Loucy (cell line): ENCODE data around the gene PASK.

Source experiments
- EZH2phosphoT487 ChIP-seq: fragments of 200-600 bp; IDR thresholded peaks from 2 replicates; pipeline ENCODE4 v1.6.1; 2018; ENCODE audit warnings: antibody characterized with exemption, mild to moderate bottlenecking, moderate library complexity, borderline replicate concordance
- TF ChIP-seq, protein P1 (sequence below): fragments of 200-600 bp; sonication (generic); conservative IDR thresholded peaks from 2 replicates; pipeline ENCODE4 v1.5.1; 2014; ENCODE audit warnings: mild to moderate bottlenecking, antibody characterized with exemption, low read length

DNA sequence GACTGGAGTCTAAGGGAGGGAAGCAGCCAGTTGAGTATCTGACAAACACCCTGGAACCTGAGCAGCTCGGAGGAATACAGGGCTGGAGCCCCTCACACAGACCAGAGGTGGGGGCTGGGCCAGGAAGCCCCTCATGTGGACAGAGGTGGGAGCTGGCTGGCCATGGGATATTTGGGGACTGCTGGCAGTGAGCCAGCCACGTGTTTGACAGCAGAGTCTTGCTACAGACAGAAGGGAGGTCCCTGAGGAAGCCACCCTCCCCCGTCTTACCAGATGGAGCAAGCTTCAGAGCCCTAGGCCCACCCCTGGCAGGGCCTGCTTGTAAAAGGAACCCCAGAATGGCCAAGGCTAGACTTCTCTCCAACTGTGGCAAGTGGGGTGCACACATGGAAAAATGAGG, 43.6 kb downstream of the PASK start:
- no peak for TF ChIP-seq EZH2phosphoT487
- TF ChIP-seq, protein P1, sequence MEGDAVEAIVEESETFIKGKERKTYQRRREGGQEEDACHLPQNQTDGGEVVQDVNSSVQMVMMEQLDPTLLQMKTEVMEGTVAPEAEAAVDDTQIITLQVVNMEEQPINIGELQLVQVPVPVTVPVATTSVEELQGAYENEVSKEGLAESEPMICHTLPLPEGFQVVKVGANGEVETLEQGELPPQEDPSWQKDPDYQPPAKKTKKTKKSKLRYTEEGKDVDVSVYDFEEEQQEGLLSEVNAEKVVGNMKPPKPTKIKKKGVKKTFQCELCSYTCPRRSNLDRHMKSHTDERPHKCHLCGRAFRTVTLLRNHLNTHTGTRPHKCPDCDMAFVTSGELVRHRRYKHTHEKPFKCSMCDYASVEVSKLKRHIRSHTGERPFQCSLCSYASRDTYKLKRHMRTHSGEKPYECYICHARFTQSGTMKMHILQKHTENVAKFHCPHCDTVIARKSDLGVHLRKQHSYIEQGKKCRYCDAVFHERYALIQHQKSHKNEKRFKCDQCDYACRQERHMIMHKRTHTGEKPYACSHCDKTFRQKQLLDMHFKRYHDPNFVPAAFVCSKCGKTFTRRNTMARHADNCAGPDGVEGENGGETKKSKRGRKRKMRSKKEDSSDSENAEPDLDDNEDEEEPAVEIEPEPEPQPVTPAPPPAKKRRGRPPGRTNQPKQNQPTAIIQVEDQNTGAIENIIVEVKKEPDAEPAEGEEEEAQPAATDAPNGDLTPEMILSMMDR: no peak
